HCEC 1CT (cell line): ENCODE data around the gene RHEB.

Experiments
- DNase-seq: peaks from one replicate; pipeline ENCODE4 v3.0.0-alpha.2; 2017

RHEB gene

DNA sequence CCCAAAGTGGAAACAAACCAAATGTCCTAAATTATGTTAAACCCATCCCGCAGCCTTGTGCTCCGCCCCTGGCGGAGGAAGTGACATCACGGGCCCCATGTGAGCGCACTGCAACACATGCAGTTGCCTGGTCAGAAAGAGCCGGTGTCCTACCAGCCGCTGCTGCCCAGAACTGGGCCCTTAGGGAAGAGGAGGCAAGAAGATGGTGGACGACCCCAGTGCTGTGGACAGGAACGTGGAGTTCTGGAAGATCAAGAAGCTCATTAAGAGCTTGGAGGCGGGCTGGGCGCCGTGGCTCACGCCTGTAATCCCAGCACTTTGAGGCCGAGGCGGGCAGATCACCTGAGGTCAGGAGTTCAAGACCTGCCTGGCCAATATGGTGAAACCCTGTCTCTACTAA is 18.0 kb downstream of the RHEB start:
- DNase-seq: no peak

GRCh38 chr7:151498495-151498894 is 21.2 kb downstream of the RHEB start:
- DNase-seq: no peak

- DNase-seq: no peak
Observed at GRCh38 chr7:151497306-151497871, 22.3 kb downstream of the RHEB start.

GRCh38 chr7:151495360-151495759 is 24.3 kb downstream of the RHEB start:
- DNase-seq: no peak

- DNase-seq: no peak
Observed at GRCh38 chr7:151494298-151495284, 25.1 kb downstream of the RHEB start.

DNA sequence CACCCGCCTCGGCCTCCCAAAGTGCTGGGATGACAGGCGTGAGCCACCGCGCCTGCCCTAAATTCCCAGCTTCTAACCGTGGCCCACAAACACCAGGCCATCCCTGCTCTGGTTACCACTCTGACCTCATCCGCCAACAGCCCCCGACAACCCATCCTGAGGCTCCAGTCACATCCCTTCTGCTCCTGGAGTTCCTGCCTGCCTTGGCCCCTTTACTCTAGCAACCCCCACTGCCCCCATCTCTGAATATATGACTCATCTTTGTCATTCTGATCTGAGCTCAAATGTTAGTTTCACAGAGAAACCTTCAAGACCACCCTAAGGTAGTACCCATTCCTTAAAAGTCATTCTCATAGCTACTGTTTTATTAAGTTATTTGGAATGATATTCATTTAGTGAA is 26.6 kb downstream of the RHEB start:
- no peak for DNase-seq

- peak; percentile 96 for DNase-seq
Observed at GRCh38 chr7:151491859-151492258, 27.8 kb downstream of the RHEB start.

GRCh38 chr7:151490456-151491105 is 29.1 kb downstream of the RHEB start:
- DNase-seq: no peak

GRCh38 chr7:151489498-151489897 is 30.2 kb downstream of the RHEB start:
- no peak for DNase-seq

DNA sequence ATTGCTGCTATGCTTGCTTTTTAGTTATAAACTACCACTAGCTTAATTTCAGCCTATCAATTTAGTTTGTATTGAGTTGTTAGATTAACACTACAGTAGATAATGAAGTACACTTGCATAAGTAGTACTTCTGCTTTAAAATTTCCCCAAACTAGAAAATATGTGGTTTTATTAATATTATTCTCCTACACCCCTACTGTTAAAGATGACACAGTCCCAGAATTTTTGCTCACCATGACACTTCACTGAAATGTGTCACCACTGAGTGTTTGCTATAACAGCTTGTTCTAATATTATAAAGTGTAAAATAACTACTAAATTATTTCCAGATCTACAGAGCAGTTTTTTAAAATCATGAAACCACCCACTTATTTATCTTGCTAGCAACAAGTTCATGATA is 31.6 kb downstream of the RHEB start:
- DNase-seq: no peak

- no peak for DNase-seq
Observed at GRCh38 chr7:151487228-151487627, 32.5 kb downstream of the RHEB start.

DNA sequence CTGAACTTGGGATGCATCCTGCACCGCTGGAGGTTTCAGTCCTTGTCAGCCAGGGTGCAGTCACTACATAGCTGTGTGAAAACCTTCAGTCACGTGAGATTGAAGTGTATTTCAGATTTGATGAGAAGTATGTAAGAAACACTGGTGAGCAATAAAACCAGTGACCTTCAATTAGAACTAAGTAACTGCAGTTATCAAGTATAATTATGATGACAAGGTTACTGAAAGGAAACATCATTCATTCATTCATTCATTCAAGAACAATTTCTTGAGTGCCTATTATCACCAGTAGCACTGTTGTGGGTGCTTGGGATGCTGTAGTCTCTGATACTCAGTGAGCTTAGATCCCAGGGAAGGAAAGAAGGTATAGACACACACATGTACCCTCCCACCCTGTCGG is 33.6 kb downstream of the RHEB start:
- no peak for DNase-seq

DNA sequence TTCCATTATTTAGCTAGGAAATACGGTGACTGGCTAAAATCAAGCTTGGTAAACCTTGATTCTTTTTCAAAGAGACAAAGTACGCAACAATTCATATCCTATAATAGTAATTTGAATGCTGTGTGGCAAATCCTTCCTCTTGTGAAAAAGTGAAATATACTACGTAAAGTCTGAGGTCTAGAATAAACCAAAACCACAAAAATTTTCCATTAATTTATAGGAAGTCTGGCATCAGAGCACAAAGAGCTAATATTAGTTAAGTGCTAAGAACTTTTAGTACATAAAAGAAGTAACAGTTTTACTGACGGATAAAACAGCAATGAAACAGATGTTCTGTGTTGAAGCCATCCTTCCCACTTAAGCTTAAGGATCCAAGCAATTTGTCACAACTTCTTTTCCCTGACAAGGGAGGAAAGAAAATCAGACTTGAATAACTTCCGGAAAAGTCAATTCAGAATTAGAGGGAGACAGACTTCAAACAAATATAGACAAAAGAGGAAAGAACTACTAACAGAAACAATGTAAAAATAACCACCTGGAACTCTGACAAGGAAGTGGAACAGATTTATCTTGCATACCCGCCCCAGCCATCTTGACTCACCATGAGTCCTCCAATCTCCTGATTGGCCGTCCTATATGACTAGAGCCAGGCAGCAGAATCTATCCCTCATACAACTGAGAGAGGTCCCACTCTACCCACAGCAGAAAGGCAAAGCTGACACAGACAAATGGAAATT is 34.6 kb downstream of the RHEB start:
- peak; percentile 88 for DNase-seq

DNA sequence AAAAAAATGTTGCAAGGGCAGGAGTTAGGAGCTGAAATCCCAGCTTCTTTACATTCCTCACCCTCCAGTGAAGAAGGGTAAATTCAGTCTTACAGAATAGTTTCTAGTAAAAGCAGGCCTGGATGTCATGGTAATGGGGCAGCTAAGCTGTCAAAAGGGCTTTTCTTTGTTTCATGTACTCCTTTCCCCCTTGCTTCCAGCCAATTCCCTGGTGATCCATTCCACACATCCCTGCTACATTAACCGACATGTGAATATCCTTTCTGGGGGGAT is 36.0 kb downstream of the RHEB start:
- no peak for DNase-seq

DNA sequence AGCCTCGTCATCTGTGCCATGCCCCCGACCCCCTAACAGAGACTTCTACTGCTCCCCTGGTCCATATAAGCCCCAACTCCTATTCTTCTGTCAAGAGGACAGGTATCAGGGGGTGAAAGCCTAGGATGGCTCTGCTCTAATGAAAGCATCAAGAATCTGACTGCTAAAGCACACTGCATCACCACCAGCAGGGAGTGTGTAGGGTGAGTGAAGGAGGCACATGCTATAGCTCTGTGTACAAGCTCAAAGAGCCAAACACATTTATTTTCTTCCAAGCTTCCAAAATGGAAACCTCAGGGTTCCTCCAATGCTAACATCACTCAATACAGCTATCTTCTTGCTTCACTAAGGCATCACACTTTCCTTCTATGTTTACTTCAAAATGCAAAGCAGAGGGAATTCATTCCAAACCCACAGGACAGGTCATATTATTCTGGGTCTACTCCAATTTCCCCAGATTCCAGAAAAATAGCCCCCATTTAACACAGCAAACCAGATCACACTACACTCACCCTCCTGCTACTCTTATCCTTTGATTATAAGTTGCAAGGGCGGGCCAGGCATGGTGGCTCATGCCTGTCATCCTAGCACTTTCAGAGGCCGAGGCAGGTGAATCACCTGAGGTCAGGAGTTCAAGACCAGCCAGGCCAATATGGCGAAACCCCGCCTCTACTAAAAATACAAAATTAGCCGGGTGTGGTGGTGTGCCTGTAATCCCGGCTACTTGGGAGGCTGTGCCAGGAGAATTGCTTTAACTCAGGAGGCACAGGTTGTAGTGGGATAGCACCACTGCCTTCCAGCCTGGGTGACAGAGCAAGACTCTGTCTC is 36.6 kb downstream of the RHEB start:
- DNase-seq: no peak

DNA sequence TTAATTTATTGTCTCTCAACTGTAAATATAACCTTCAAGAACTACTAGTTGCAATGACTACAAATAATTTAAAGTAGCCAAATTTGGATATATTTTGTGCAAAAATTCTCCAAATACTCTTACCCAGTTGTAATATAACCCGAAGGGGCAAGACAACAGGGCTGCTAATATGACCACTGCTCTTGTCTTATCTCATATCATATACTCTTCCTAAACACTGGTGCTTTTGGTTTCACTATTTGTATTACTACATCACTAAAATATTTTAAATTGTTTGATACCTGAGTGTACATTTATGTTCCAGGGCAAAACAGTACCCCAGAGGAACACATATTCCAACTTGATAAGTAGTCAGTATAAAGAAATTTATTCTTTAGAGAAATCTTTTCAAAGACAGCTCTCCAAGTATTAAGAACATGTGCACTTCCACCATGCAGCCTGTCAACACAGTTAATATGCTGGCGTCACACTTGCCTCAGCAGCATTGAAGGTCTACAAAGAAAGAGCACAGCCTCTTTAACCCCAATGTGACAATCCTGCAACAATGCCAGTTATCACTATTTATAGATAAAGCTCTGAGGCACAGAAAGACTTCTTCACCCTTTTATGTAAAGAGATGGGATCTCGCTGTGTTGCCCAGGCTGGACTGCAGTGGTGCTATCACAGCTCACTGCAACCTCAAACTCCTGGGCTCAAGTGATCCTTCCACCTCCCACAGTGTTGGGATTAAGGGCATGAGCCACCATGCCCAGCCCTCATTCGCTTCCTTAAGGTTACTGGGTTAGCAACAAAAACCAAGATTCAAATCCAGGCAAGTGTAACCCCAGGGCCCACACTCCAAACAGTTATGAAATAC is 37.8 kb downstream of the RHEB start:
- DNase-seq: no peak

DNA sequence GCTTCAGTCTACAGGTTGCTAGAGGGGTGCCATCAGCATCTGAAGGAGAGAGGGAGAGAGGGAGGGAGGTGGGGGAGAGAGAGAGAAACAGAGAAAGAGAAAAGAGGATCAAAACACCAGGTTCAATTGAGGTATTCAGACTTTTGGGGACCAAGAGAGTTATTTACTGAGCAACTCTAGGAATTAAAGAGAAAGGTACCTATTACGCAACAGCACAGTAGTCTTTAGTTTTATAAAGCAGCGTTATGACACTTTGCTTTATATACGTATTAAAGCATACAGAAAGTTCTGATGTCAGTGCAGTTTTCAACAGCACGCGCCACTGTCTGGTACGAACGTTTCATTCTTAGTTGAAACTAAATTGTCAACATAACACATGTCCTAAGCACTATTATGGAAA is 41.8 kb downstream of the RHEB start:
- no peak for DNase-seq

DNA sequence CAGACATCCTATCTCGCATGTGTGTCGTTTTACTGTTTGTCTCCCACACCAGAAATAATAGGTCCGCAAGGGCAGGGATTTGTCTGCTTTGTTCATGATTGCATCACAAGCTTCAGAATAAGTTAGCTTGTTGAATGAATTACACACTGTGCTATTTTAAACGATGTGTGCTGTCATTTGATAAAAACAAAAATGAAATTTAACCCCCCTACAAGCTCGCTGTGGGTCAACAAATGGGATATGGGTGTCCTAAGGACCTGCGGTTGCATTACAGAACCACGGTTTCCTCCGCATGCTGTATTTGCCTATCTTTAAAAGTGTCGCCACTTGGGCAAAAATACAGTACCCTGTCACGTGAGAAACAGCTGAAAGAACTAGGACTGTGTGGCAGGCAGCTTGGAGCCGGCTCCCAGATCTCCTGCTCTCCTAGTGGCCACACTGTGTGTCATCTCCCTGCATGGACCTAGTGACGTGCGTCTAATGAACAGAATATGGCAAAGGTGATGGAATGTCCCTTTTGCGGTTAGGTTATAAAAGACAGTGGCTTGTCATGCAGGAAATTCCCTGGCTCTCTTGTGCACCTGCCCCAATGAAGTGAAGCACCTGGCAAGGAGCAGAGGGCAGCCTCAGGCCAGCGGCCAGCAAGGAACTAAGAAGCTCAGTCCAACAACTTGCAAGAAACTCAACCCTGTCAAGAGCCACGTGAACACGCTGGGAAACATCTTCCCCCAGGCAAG is 46.9 kb downstream of the RHEB start:
- DNase-seq: no peak

- no peak for DNase-seq
Observed at GRCh38 chr7:151470711-151471110, 49.0 kb downstream of the RHEB start.

DNA sequence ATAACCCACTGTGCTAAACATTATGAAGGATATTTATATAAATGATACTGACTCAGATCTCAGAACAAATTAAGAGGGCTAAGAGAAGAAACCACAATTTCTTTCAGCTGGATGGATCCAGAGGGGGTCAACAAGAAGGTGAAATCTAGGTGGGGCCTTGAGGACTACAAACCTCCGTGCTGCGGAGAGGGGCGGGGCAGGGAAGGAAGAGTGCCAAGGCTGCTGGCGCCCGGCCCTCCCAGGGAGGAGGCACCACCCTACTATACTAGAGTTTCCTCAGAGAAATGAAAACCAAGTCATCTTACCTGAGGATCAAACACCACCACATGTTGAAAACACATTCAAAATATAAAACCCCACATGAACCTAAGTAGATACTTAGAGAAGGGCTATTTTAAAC is 50.4 kb downstream of the RHEB start:
- no peak for DNase-seq
